Measurements from ENCODE around the gene METTL22. TPM values are rescaled to one million over a fixed set of nuclear protein-coding genes. Genes with fewer than 3 reads are reported as not detected.

Gene METTL22
- total RNA-seq, 2 experiments from 2014 or later, result 25.7 to 27.6 TPM

DNA sequence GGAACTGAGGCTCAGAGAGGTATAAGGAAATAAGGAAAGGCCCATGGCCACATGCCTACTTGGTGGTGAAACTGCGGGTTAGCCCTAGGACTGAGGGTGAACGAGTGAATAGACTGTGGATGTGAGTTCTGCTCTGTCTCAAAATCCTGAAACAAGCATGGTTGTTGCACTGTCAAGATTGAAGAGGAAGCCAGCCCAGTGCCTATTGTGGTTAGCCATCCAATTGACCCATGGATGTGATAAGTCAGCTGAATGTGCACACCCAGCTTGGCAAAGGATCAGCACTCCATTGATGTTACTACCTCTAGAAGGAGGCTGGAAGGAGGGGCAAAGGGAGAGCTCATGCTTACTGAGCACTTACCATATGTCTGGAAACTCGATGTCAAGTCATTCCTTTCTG, 35.6 kb upstream of the METTL22 start:
- ChIA-PET POLR2A (no interaction called here), CTCF (no interaction called here)
- no peak overlapping the region for H3K4me3 Mint-ChIP-seq
- peaks cover 3% of the 10 kb centered on the region for H3K36me3 Mint-ChIP-seq (ENCODE audit: low read depth)
- no peak overlapping the region for H3K27ac Mint-ChIP-seq
- H3K27me3 Mint-ChIP-seq, result peaks cover 34% of the 10 kb centered on the region
- DNase-seq, result no peak
- H3K4me1 Mint-ChIP-seq, result peaks cover 3% of the 10 kb centered on the region
- no peaks in the 10 kb centered on the region for H3K9me3 Mint-ChIP-seq

DNA sequence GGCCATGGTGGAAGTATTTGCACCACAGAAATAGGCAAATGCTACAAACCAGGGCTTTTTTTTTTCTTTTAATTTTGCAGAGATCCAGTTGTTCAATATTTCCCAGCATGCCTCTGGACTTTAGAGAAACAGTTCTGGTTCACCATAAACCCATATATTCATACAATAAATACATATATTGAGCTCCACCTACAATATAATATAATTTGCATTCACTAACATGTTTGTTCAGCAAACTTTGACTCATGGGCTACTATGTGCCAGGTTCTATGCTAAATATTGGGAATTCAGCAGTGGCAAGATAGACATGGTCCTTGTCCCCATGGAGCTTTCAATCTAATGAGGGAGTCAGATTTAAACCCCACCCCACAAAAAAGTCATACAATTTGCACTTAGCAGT, 34.4 kb upstream of the METTL22 start:
- H3K36me3 Mint-ChIP-seq (ENCODE audit: low read depth), result peaks cover 3% of the 10 kb centered on the region
- CTCF ChIA-PET, result no interaction called here
- peaks cover under 1% of the 10 kb centered on the region for H3K4me1 Mint-ChIP-seq
- no peaks in the 10 kb centered on the region for H3K9me3 Mint-ChIP-seq
- no peak for DNase-seq
- H3K27ac Mint-ChIP-seq, result no peak overlapping the region
- peaks cover 32% of the 10 kb centered on the region for H3K27me3 Mint-ChIP-seq
- POLR2A ChIA-PET, result no interaction called here
- H3K4me3 Mint-ChIP-seq, result no peak overlapping the region

- CTCF ChIA-PET, result no interaction called here
- peaks cover 3% of the 10 kb centered on the region for H3K36me3 Mint-ChIP-seq (ENCODE audit: low read depth)
- DNase-seq, result no peak
- POLR2A ChIA-PET, result no interaction called here
- H3K27me3 Mint-ChIP-seq, result peaks cover 29% of the 10 kb centered on the region
- H3K27ac Mint-ChIP-seq, result no peak overlapping the region
- no peaks in the 10 kb centered on the region for H3K9me3 Mint-ChIP-seq
- no peak overlapping the region for H3K4me3 Mint-ChIP-seq
- H3K4me1 Mint-ChIP-seq, result no peaks in the 10 kb centered on the region
Observed at GRCh38 chr16:8588682-8589056, 32.8 kb upstream of the METTL22 start.

- ChIA-PET POLR2A (no interaction called here), CTCF (no interaction called here)
- no peak overlapping the region for H3K27ac Mint-ChIP-seq
- DNase-seq, result no peak
- H3K27me3 Mint-ChIP-seq, result peaks cover 28% of the 10 kb centered on the region
- peaks cover 3% of the 10 kb centered on the region for H3K36me3 Mint-ChIP-seq (ENCODE audit: low read depth)
- H3K4me1 Mint-ChIP-seq, result no peaks in the 10 kb centered on the region
- H3K9me3 Mint-ChIP-seq, result no peaks in the 10 kb centered on the region
- no peak overlapping the region for H3K4me3 Mint-ChIP-seq
Observed at GRCh38 chr16:8589057-8589899, 32.2 kb upstream of the METTL22 start.

- DNase-seq, result no peak
- Mint-ChIP-seq H3K27me3 (peaks cover 27% of the 10 kb centered on the region), H3K9me3 (no peaks in the 10 kb centered on the region), H3K27ac (no peak within 1 kb of the TSS), H3K4me1 (no peaks in the 10 kb centered on the region), H3K4me3 (no peak within 1 kb of the TSS), H3K36me3 (ENCODE audit: low read depth) (peaks cover 3% of the 10 kb centered on the region)
- ChIA-PET CTCF (no interaction called here), POLR2A (no interaction called here)
Observed at GRCh38 chr16:8589900-8590688, 31.4 kb upstream of the METTL22 start, which contains the start of gene TMEM114. TSS of gene TMEM114 (minus strand) at chr16:8590511. CDS start at chr16:8589838, 673 bp downstream.

GRCh38 chr16:8590811-8591210, 30.7 kb upstream of the METTL22 start:
- Mint-ChIP-seq H3K4me3 (no peak overlapping the region), H3K4me1 (no peaks in the 10 kb centered on the region), H3K27ac (no peak overlapping the region), H3K36me3 (ENCODE audit: low read depth) (peaks cover 3% of the 10 kb centered on the region), H3K9me3 (no peaks in the 10 kb centered on the region), H3K27me3 (peaks cover 27% of the 10 kb centered on the region)
- DNase-seq, result no peak
- ChIA-PET POLR2A (no interaction called here), CTCF (no interaction called here)

DNA sequence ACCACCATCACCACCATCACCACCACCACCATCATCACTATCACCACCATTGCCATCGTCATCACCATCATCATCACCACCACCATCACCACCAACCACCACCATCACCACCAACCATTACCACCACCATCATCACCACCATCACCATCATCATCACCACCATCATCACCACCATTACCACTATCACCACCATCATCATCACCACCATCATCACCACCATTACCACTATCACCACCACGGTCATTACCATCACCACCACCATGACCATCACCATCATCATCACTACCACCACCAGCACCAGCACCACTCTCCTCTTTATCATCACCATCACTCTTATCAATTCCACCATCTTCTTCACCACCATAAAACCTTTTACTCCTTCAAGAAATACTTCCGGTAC, 30.0 kb upstream of the METTL22 start:
- CTCF ChIA-PET, result no interaction called here
- H3K36me3 Mint-ChIP-seq (ENCODE audit: low read depth), result peaks cover 3% of the 10 kb centered on the region
- H3K4me3 Mint-ChIP-seq, result no peak overlapping the region
- no peak overlapping the region for H3K27ac Mint-ChIP-seq
- H3K27me3 Mint-ChIP-seq, result peaks cover 27% of the 10 kb centered on the region
- H3K9me3 Mint-ChIP-seq, result peaks cover 2% of the 10 kb centered on the region
- no peak for DNase-seq
- H3K4me1 Mint-ChIP-seq, result no peaks in the 10 kb centered on the region
- POLR2A ChIA-PET, result no interaction called here

DNA sequence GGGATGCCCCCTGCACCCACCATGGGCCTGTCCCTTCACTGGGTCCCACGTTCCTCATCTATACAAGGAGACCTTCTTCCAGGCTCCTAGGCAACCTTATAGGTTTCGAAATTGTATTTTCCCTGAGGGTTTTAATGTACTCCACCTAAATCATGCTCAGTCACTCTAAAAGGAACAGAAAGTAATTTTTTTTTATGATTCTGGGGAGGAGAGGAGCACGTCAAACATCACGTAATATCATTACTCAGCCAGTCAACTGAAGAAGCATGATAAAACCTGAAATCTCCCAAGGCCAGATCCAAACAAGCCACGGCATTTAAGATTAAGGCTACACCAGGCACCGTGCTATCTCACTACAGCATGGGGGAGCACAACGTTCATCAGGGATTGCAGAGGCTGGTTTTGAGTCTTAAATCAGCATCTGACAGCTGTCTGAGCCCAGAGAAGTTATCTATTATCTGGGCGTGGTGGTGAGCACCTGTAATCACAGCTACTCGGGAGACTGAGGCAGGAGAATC, 27.3 kb upstream of the METTL22 start:
- ChIA-PET POLR2A (no interaction called here), CTCF (interaction anchor here (1.2 kb wide), 1 partner anchor 10 kb away, joined by 3 read pairs; no protein-coding TSS in a partner anchor)
- Mint-ChIP-seq H3K4me3 (no peak overlapping the region), H3K27ac (no peak overlapping the region), H3K9me3 (peaks cover 6% of the 10 kb centered on the region), H3K27me3 (peaks cover 7% of the 10 kb centered on the region), H3K36me3 (ENCODE audit: low read depth) (peaks cover 3% of the 10 kb centered on the region), H3K4me1 (no peaks in the 10 kb centered on the region)
- DNase-seq, result no peak

DNA sequence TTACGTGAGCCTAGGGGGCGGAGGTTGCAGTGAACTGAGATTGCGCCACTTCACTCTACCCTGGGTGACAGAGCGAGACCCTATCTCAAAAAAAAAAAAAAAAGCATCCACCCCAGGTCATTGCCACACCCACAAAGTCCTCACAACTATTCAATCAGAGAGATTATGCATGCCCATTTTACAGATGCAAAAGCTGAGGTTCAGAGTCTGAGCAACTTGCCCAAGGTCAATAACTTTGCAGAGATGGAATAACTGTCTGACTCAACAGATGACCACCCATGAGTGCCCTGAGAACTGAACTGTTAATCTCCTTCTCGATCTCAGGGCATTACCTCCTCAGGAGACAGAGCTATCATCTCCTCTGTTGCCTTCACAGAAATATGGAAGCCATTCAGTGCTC, 25.7 kb upstream of the METTL22 start:
- POLR2A ChIA-PET, result no interaction called here

GRCh38 chr16:8596581-8596980, 24.9 kb upstream of the METTL22 start:
- Mint-ChIP-seq H3K4me3 (no peak overlapping the region), H3K36me3 (ENCODE audit: low read depth) (no peaks in the 10 kb centered on the region), H3K4me1 (no peaks in the 10 kb centered on the region), H3K27ac (no peak overlapping the region), H3K9me3 (peaks cover 6% of the 10 kb centered on the region), H3K27me3 (no peaks in the 10 kb centered on the region)
- DNase-seq, result no peak
- CTCF ChIA-PET, result interaction anchor here (1.1 kb wide), 1 partner anchor 24 kb away, joined by 4 read pairs; no protein-coding TSS in a partner anchor
- POLR2A ChIA-PET, result no interaction called here

More for the DNA sequence above, 25.7 kb upstream of the METTL22 start:
- CTCF ChIA-PET, result no interaction called here
- Mint-ChIP-seq H3K4me1 (no peaks in the 10 kb centered on the region), H3K36me3 (ENCODE audit: low read depth) (no peaks in the 10 kb centered on the region), H3K27me3 (no peaks in the 10 kb centered on the region), H3K9me3 (peaks cover 6% of the 10 kb centered on the region), H3K4me3 (no peak overlapping the region), H3K27ac (no peak overlapping the region)
- DNase-seq, result no peak

DNA sequence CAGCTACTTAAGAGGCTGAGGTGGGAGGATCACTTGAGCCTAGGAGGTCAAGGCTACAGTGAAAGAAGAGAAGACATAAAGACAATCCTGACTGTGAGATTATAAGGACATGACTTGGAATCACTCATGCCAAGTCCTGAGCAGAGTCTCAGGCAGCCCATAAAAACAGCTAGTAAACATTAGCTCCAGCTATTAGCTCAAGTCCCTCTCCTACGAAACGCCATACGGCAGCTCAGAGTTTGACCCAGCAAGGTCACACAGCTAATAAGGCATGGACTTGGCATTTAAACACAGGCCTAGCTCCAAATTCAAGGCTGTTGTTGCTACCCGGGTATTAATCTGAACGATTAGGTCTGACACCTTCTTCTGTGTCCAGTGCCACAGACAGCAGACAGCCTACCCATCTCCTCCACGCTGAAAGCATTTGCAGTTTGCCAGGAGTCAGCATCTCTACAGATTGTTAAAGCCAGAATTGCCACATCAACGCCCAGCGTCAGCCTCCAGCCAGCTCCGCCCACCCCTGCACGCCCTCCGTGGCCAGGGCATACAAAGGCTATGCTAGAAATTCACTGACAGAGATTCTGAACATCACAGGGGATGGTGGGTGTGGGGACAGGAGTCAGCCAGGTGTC, 21.2 kb upstream of the METTL22 start:
- Mint-ChIP-seq H3K27me3 (peaks cover 3% of the 10 kb centered on the region), H3K36me3 (ENCODE audit: low read depth) (no peaks in the 10 kb centered on the region), H3K27ac (no peak overlapping the region), H3K4me3 (no peak overlapping the region), H3K9me3 (peaks cover 6% of the 10 kb centered on the region), H3K4me1 (no peaks in the 10 kb centered on the region)
- DNase-seq, result no peak
- ChIA-PET CTCF (no interaction called here), POLR2A (no interaction called here)

DNA sequence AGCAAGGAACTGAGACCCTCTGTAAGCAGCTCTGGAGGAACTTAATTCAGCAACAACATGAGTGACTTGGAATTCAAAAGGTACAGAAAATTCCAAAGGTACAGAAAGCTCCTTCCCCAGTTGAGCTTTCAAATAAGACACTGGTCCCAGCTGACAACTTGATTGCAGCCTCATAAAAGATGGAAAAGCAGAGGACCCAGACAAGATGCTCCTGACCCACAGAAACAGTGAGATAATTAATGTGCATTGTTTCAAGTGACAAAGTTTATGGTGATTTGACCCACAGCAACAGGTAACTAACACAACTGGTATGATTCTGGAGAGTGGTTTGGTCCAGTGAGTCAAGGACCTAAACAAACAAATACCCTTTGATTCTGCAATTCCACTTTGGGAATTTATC, 15.9 kb upstream of the METTL22 start:
- H3K4me3 Mint-ChIP-seq, result no peak overlapping the region
- ChIA-PET POLR2A (no interaction called here), CTCF (no interaction called here)
- no peaks in the 10 kb centered on the region for H3K9me3 Mint-ChIP-seq
- H3K27me3 Mint-ChIP-seq, result peaks cover 12% of the 10 kb centered on the region
- DNase-seq, result no peak
- no peaks in the 10 kb centered on the region for H3K36me3 Mint-ChIP-seq (ENCODE audit: low read depth)
- H3K4me1 Mint-ChIP-seq, result no peaks in the 10 kb centered on the region
- no peak overlapping the region for H3K27ac Mint-ChIP-seq

- H3K4me3 Mint-ChIP-seq, result no peak overlapping the region
- no peak overlapping the region for H3K27ac Mint-ChIP-seq
- CTCF ChIA-PET, result no interaction called here
- H3K27me3 Mint-ChIP-seq, result peaks cover 18% of the 10 kb centered on the region
- no peaks in the 10 kb centered on the region for H3K9me3 Mint-ChIP-seq
- POLR2A ChIA-PET, result no interaction called here
- no peak for DNase-seq
- no peaks in the 10 kb centered on the region for H3K4me1 Mint-ChIP-seq
- H3K36me3 Mint-ChIP-seq (ENCODE audit: low read depth), result no peaks in the 10 kb centered on the region
Observed at GRCh38 chr16:8607214-8607613, 14.3 kb upstream of the METTL22 start.

Measured in activated CD4-positive, alpha-beta memory T cell treated with anti-CD3 and anti-CD28 coated beads, Interleukin-2, amount 10 ng/mL, durations not matched to agents 7 days and 5 days (primary cell).